Upper lobe of right lung (tissue), 1 donor: Measurements from ENCODE around the gene GALNT2. TPM values are rescaled to one million over a fixed set of nuclear protein-coding genes. Genes with fewer than 3 reads are reported as not detected.

Experiments used
- ATAC-seq: fragments of 200-7000 bp; cut with Tn5 transposase; one replicate; pipeline ENCODE4 v1.9.1; 2020; ENCODE audit warnings: mild to moderate bottlenecking, moderate library complexity
- DNase-seq: peaks from one replicate; pipeline ENCODE4 v3.0.0-alpha.2; 2020
- H3K27ac ChIP-seq: fragments of 200-600 bp; one replicate; pipeline ENCODE4 v1.8.0; 2022
- H3K27me3 ChIP-seq: fragments of 200-600 bp; one replicate; pipeline ENCODE4 v1.8.0; 2022; ENCODE audit warnings: mild to moderate bottlenecking
- H3K36me3 ChIP-seq: fragments of 200-600 bp; one replicate; pipeline ENCODE4 v1.8.0; 2022
- H3K4me1 ChIP-seq: fragments of 200-600 bp; one replicate; pipeline ENCODE4 v1.8.0; 2022
- H3K4me3 ChIP-seq: fragments of 200-600 bp; one replicate; pipeline ENCODE4 v1.8.0; 2022; ENCODE audit warnings: mild to moderate bottlenecking
- H3K9me3 ChIP-seq: fragments of 200-600 bp; one replicate; pipeline ENCODE4 v1.8.0; 2022
- intact Hi-C: fragments of 100-400 bp; cut with DNase I; formaldehyde crosslinking; loops from one replicate; pipeline ENCODE4 v1.11.0; 2022
- total RNA-seq: library from RNA; stranded (reverse); fragmentation: NEBNext Ultra II Directional; extraction: Animal tissue kit (Norgen Biotek cat#: 25700); gene quantifications from one replicate; pipeline ENCODE4 v1.2.1, GENCODE V29; 2021
- TF ChIP-seq, protein P1 (sequence below): fragments of 200-600 bp; IDR thresholded peaks from one replicate; pipeline ENCODE4 v1.8.0; 2022; ENCODE audit warnings: antibody characterized with exemption
- donor health status: DM: no; HTN: yes; CAD: no; lungs with severe emphysema.

Gene GALNT2
- total RNA-seq, 1 donor from 2014 or later, result 55.1 TPM

- intact Hi-C loops, result no loop called here
- TF ChIP-seq, protein P1, sequence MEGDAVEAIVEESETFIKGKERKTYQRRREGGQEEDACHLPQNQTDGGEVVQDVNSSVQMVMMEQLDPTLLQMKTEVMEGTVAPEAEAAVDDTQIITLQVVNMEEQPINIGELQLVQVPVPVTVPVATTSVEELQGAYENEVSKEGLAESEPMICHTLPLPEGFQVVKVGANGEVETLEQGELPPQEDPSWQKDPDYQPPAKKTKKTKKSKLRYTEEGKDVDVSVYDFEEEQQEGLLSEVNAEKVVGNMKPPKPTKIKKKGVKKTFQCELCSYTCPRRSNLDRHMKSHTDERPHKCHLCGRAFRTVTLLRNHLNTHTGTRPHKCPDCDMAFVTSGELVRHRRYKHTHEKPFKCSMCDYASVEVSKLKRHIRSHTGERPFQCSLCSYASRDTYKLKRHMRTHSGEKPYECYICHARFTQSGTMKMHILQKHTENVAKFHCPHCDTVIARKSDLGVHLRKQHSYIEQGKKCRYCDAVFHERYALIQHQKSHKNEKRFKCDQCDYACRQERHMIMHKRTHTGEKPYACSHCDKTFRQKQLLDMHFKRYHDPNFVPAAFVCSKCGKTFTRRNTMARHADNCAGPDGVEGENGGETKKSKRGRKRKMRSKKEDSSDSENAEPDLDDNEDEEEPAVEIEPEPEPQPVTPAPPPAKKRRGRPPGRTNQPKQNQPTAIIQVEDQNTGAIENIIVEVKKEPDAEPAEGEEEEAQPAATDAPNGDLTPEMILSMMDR, result no peak
- Histone ChIP-seq H3K36me3 (peaks cover 56% of the 10 kb centered on the region), H3K27me3 (no peaks in the 10 kb centered on the region), H3K4me3 (no peak overlapping the region), H3K27ac (no peak overlapping the region), H3K9me3 (no peaks in the 10 kb centered on the region), H3K4me1 (no peaks in the 10 kb centered on the region)
- ATAC-seq, result no peak
- DNase-seq, result peak; percentile 34
Observed at GRCh38 chr1:230276401-230276800, 209.4 kb downstream of the GALNT2 start.

GRCh38 chr1:230277201-230278025 is 210.4 kb downstream of the GALNT2 start:
- Histone ChIP-seq H3K36me3 (peaks cover 56% of the 10 kb centered on the region), H3K4me3 (no peak overlapping the region), H3K27me3 (no peaks in the 10 kb centered on the region), H3K4me1 (no peaks in the 10 kb centered on the region), H3K27ac (no peak overlapping the region), H3K9me3 (no peaks in the 10 kb centered on the region)
- DNase-seq (peak; percentile 36), ATAC-seq (no peak)
- intact Hi-C loops, result no loop called here
- TF ChIP-seq, protein P1, result no peak

DNA sequence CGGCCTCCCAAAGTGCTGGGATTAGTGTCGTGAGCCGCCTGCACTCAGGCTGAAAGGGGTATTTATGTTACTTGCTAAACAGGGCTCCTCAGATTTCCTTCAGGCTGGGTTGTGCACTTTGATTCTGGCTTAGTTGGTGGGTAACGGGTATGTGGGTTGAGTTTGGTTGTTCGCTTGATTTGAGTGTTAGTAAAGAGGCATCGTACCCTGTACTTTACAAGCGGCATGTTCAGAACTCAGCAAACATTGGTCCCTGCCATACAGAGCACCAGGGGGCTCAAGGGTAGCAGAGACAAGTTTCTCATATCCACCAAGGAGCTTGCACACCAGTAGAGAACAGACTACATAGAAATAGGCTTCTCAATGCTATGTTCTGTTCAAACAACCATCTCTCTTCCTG is 211.3 kb downstream of the GALNT2 start:
- DNase-seq (no peak), ATAC-seq (no peak)
- H3K4me1 ChIP-seq, result no peaks in the 10 kb centered on the region
- no peak overlapping the region for H3K4me3 ChIP-seq
- peaks cover 56% of the 10 kb centered on the region for H3K36me3 ChIP-seq
- no peaks in the 10 kb centered on the region for H3K9me3 ChIP-seq
- no peaks in the 10 kb centered on the region for H3K27me3 ChIP-seq
- intact Hi-C loops, result no loop called here
- TF ChIP-seq, protein P1, result no peak
- H3K27ac ChIP-seq, result no peak overlapping the region

- intact Hi-C loops, result no loop called here
- Histone ChIP-seq H3K4me1 (no peaks in the 10 kb centered on the region), H3K27me3 (no peaks in the 10 kb centered on the region), H3K27ac (no peak overlapping the region), H3K9me3 (no peaks in the 10 kb centered on the region), H3K36me3 (peaks cover 53% of the 10 kb centered on the region), H3K4me3 (no peak overlapping the region)
- TF ChIP-seq, protein P1, result no peak
- no peak for ATAC-seq
- DNase-seq, result peak; percentile 38
Observed at GRCh38 chr1:230278871-230279582, 212.0 kb downstream of the GALNT2 start.

DNA sequence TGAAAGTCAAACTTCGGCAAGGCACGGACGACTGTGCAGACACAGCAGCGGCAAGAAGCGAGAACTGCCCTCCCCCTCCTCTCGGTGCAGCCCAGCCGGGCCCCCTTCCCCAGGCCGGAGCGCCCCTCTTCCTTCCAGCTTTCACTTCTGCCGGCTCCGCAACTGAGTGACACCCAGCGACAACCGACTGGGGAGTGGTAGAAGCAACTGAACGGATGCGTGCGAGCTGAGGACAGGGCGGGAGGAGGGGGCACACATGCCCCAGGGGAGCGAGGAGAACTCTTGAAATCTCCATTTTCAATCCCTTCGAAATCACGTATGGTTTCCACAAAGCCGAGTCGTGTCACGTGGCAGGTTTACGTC is 212.5 kb downstream of the GALNT2 start:
- intact Hi-C loops, result no loop called here
- TF ChIP-seq, protein P1, result no peak
- H3K36me3 ChIP-seq, result peaks cover 49% of the 10 kb centered on the region
- no peak overlapping the region for H3K4me3 ChIP-seq
- H3K27ac ChIP-seq, result no peak overlapping the region
- ATAC-seq, result no peak
- H3K9me3 ChIP-seq, result no peaks in the 10 kb centered on the region
- no peaks in the 10 kb centered on the region for H3K4me1 ChIP-seq
- peak; percentile 46 for DNase-seq
- no peaks in the 10 kb centered on the region for H3K27me3 ChIP-seq
